GM21717 (cell line): ENCODE results near the gene HSD3B2.

Experiments used
- ATAC-seq: cut with Tn5 transposase; IDR thresholded peaks from one replicate; pipeline ENCODE4 v1.9.1; 2021; ENCODE audit warnings: mild to moderate bottlenecking, moderate library complexity; ENCODE audit not compliant: unreplicated experiment

The HSD3B2 gene

GRCh38 chr1:119452091-119452490, 37.1 kb downstream of the HSD3B2 start:
- no peak for ATAC-seq

DNA sequence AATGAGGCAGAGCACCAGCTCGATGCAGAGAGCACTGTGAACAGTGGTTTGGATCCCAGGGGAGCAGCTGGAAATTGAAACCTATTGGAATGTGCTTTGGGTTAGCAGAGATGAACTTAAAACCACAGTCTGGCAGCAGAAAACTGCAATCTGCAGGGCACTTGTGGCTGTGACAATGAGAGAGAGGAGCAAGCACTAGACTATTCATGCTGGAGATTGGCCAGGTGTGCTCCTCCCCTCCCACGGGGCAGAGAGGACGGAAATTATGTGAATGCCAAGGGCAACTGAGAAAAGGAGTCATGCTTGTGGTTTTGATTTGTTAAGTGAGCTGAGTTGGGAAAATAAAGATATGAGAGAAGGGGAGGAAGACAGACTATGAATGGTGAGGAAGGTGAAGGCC, 38.1 kb downstream of the HSD3B2 start:
- ATAC-seq, result no peak

DNA sequence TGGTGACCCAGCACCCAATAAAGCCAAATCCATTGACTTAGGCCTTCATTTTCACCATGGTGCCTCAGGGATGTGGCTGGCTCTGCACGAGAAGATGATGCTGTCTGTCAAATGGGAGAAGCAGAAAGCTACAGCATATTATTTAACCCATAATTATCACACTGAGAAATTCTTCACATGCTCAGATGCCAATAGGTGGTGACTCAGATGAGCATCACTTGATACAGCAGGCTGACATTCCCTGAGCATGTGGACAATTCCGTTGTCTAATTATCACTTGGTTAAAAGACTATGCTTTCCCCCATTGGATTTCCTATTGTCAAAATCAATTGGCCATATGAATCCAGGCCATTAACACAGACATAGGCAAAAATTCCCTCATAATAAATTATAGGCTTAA, 48.0 kb downstream of the HSD3B2 start:
- no peak for ATAC-seq

GRCh38 chr1:119463569-119463968, 48.6 kb downstream of the HSD3B2 start:
- ATAC-seq, result no peak

DNA sequence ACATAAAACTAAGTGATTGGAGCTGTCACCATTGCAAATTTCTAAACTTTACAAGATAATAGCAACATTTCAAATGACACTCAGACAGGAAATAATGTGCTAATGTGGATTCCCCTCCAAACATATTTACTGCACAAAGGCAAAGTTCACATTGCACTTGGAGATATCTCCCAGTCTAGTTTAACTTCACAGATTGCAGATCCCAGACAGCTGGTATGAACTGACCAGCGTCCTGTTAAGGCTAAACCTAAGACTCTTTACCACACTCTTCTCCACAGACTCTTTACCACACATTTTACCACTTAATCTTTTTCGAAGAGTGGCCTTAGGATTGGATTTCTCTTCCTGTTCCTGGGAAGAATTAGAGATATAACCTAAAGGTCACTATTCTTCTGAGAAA, 51.5 kb downstream of the HSD3B2 start:
- ATAC-seq, result no peak

DNA sequence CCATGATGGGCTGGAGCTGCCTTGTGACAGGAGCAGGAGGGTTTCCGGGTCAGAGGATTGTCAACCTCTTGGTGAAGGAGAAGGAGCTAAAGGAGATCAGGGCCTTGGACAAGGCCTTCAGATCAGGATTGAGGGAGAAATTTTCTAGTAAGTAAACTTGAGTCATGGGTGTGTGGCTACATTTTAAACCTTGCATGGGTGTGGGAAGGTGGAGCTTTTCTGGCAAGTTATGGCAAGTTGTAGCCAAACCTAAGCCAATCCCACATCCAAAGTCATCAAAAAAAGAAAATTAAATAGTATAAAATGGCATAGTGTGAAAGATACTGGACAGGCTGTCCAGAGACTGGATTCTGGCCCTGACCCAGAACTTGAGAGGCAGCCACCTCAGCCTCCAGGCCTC, 52.3 kb downstream of the HSD3B2 start:
- ATAC-seq, result no peak

- ATAC-seq, result no peak
Measured at GRCh38 chr1:119467857-119468668, 53.1 kb downstream of the HSD3B2 start.

GRCh38 chr1:119469741-119470140, 54.8 kb downstream of the HSD3B2 start:
- ATAC-seq, result no peak

- no peak for ATAC-seq
Measured at GRCh38 chr1:119470377-119470776, 55.4 kb downstream of the HSD3B2 start.

DNA sequence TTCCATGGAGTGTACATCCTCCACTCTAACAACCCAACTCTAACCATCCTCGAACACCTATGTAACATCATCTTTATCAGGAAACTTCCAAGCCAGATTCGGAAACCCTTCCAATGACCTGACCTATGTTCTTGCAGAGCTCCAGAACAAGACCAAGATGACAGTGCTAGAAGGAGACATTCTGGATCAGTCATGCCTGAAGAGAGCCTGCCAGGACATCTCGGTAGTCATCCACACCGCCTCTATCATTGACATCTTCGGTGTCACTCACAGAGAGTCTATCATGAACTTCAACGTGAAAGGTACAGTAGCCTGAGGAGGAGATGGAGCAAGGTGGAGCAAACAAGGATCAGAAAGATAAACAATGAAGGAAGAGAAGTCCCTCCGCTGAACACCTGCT, 56.0 kb downstream of the HSD3B2 start:
- ATAC-seq, result no peak

GRCh38 chr1:119471566-119471965, 56.6 kb downstream of the HSD3B2 start:
- ATAC-seq, result no peak

DNA sequence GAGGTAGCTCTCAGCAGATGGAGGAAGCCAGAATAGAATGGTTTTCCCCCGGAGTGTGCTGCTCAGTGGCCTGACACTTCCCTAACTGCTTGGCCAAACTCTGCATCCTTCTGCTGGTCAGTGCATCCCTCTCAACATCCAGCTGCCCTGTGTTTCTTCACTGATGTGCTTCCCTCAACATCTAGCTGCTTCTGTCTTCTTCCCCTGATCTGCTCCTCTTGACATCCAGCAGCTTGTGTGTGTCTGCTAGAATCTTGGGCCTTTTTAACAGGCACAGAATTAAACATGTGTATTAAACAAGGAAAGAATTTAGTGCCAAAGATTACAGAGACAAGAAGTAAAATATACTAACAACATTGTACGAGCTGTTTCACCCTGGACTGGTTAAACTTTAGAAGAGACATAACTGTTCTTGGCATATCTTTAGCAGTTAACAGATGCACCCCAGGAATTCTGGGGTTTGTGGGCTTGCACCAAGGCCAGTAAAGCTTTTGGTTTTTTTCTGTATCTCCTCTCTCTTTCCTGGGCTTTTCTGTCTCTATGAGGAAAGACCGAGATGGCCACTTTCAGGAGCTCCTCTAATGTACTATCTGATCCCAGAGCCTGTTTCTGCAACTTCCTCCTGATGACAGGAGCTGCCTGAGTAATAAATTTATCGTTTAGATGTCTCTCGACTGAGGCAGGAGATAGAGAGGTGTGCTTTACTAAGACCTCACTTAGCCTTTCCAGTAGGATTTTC, 57.3 kb downstream of the HSD3B2 start:
- ATAC-seq, result no peak
